GM23338 (cell line): ENCODE results near the gene CD59. TPM values are rescaled to one million over a fixed set of nuclear protein-coding genes. Genes with fewer than 3 reads are reported as not detected.

Experiments
- ATAC-seq: fragments of 200-7000 bp; cut with Tn5 transposase; 3 replicates; pipeline ENCODE4 v1.9.1; 2020
- DNase-seq: peaks from one replicate; pipeline ENCODE4 v3.0.0-alpha.2; 2015; ENCODE audit warnings: low spot score
- H2AFZ ChIP-seq: fragments of 200-600 bp; sonication (generic); 2 replicates; pipeline ENCODE4 v1.8.0; 2016; ENCODE audit warnings: antibody characterized with exemption, mild to moderate bottlenecking, moderate library complexity
- H3F3A ChIP-seq: fragments of 200-600 bp; sonication (generic); replicated peaks from 2 replicates; pipeline ENCODE4 v1.8.0; 2017; ENCODE audit warnings: antibody characterized with exemption, mixed run types, low read depth
- H3K27ac ChIP-seq: fragments of 200-600 bp; sonication (generic); 2 replicates; pipeline ENCODE4 v1.6.1; 2016; ENCODE audit warnings: low read depth
- H3K27me3 ChIP-seq: fragments of 200-600 bp; sonication (generic); 2 replicates; pipeline ENCODE4 v1.8.0; 2016; ENCODE audit warnings: mild to moderate bottlenecking, mixed run types, moderate library complexity; ENCODE audit not compliant: insufficient read depth
- H3K36me3 ChIP-seq: fragments of 200-600 bp; sonication (generic); 2 replicates; pipeline ENCODE4 v1.8.0; 2016; ENCODE audit warnings: mild to moderate bottlenecking; ENCODE audit not compliant: insufficient read depth
- H3K4me1 ChIP-seq: fragments of 200-600 bp; sonication (generic); 2 replicates; pipeline ENCODE4 v1.8.0; 2016; ENCODE audit warnings: mild to moderate bottlenecking, moderate library complexity; ENCODE audit not compliant: insufficient read depth
- H3K4me2 ChIP-seq: fragments of 200-600 bp; sonication (generic); 2 replicates; pipeline ENCODE4 v1.7.1; 2017; ENCODE audit warnings: mixed run types
- H3K4me3 ChIP-seq: fragments of 200-600 bp; sonication (generic); 2 replicates; pipeline ENCODE4 v1.6.1; 2016; ENCODE audit warnings: mixed run types
- H3K79me2 ChIP-seq: fragments of 200-600 bp; sonication (generic); replicated peaks from 2 replicates; pipeline ENCODE4 v1.8.0; 2017; ENCODE audit warnings: mild to moderate bottlenecking; ENCODE audit not compliant: insufficient read depth
- H3K9me2 ChIP-seq: fragments of 200-600 bp; sonication (generic); 2 replicates; pipeline ENCODE4 v1.8.0; 2017; ENCODE audit not compliant: insufficient read depth
- H4K20me1 ChIP-seq: fragments of 200-600 bp; sonication (generic); replicated peaks from 2 replicates; pipeline ENCODE4 v1.8.0; 2017; ENCODE audit warnings: mild to moderate bottlenecking; ENCODE audit not compliant: insufficient read depth
- H3K27ac Mint-ChIP-seq: 2 replicates; pipeline ENCODE4 v1.8.0; 2020; ENCODE audit warnings: inconsistent platforms, mild to moderate bottlenecking, moderate library complexity, mixed read lengths
- H3K27me3 Mint-ChIP-seq: 3 replicates; pipeline ENCODE4 v1.8.0; 2022; ENCODE audit warnings: low read depth, mild to moderate bottlenecking, moderate library complexity, mixed read lengths, inconsistent platforms; ENCODE audit not compliant: insufficient read depth, poor library complexity
- H3K36me3 Mint-ChIP-seq: 3 replicates; pipeline ENCODE4 v1.8.0; 2021; ENCODE audit warnings: low read depth, mild to moderate bottlenecking, inconsistent platforms, moderate library complexity, mixed read lengths
- H3K4me1 Mint-ChIP-seq: 3 replicates; pipeline ENCODE4 v1.8.0; 2020; ENCODE audit warnings: mild to moderate bottlenecking, inconsistent platforms, mixed read lengths
- H3K4me3 Mint-ChIP-seq: 3 replicates; pipeline ENCODE4 v1.8.0; 2021; ENCODE audit warnings: moderate library complexity, mild to moderate bottlenecking, inconsistent platforms, mixed read lengths
- H3K9me3 Mint-ChIP-seq: 3 replicates; pipeline ENCODE4 v1.8.0; 2020; ENCODE audit warnings: moderate library complexity, mild to moderate bottlenecking, inconsistent platforms, mixed read lengths
- EZH2 ChIP-seq: fragments of 200-600 bp; sonication (generic); IDR thresholded peaks from one replicate; pipeline ENCODE4 v1.8.0; 2017; ENCODE audit warnings: antibody characterized with exemption, mild to moderate bottlenecking, low read depth; ENCODE audit not compliant: unreplicated experiment
- EZH2phosphoT487 ChIP-seq: fragments of 200-600 bp; sonication (generic); IDR thresholded peaks from one replicate; pipeline ENCODE4 v1.8.1; 2018; ENCODE audit warnings: antibody characterized with exemption; ENCODE audit not compliant: unreplicated experiment
- JUNB ChIP-seq: IDR thresholded peaks from one replicate; pipeline ENCODE4 v1.6.1; 2016; ENCODE audit warnings: antibody characterized with exemption; ENCODE audit not compliant: unreplicated experiment
- NANOG ChIP-seq: IDR thresholded peaks from 2 replicates; pipeline ENCODE4 v1.6.1; 2016; ENCODE audit warnings: antibody characterized with exemption, borderline replicate concordance
- POLR2AphosphoS5 ChIP-seq: IDR thresholded peaks from 2 replicates; pipeline ENCODE4 v1.6.1; 2016; ENCODE audit warnings: antibody characterized with exemption, low read depth
- STAT1 ChIP-seq: IDR thresholded peaks from one replicate; pipeline ENCODE4 v1.6.1; 2016; ENCODE audit warnings: antibody characterized with exemption; ENCODE audit not compliant: unreplicated experiment
- ZNF331 ChIP-seq: fragments of 250-450 bp; sonication (Bioruptor Pico); IDR thresholded peaks from 2 replicates; pipeline ENCODE4 v1.5.0; 2020; ENCODE audit warnings: low read depth, mild to moderate bottlenecking, moderate library complexity
- polyA plus RNA-seq: library from polyadenylated mRNA; unstranded; fragments of >200 nt; fragmentation: Nextera tagmentation; extraction: Ambion mirVana; gene quantifications from 2 replicates; pipeline ENCODE4 v1.2.1, GENCODE V29; 2016
- total RNA-seq: library from RNA; depleted of rRNA; stranded (reverse); fragments of >200 nt; shearing (Covaris generic); gene quantifications from 2 replicates; pipeline ENCODE4 v1.2.3, GENCODE V29; 2014
- TF ChIP-seq, protein P1 (sequence below), 2 experiments: fragments of 200-600 bp in 1 of 2; sonication (generic) in 1 of 2; conservative IDR thresholded peaks; 2 replicates each; pipeline versions ENCODE4 v1.5.1 to v1.6.1; 2016 to 2017; ENCODE audit warnings: antibody characterized with exemption in 2 of 2, low read depth in 2 of 2, mild to moderate bottlenecking in 2 of 2, moderate library complexity in 1 of 2
- TF ChIP-seq, protein P2 (sequence below): IDR thresholded peaks from one replicate; pipeline ENCODE4 v1.6.1; 2018; ENCODE audit warnings: antibody characterized with exemption; ENCODE audit not compliant: unreplicated experiment
- TF ChIP-seq, protein P3 (sequence below): IDR thresholded peaks from 2 replicates; pipeline ENCODE4 v1.6.1; 2016; ENCODE audit warnings: antibody characterized with exemption

Gene CD59
- total and polyA plus RNA-seq, 2 experiments from 2014 or later, result 41.5 to 86.6 TPM

GRCh38 chr11:33660962-33661361 lies 75.3 kb downstream of the CD59 start:
- no peak overlapping the region for H3K27ac Mint-ChIP-seq

More at GRCh38 chr11:33660962-33661361, 75.3 kb downstream of the CD59 start:
- no peaks in the 10 kb centered on the region for H3K79me2 ChIP-seq
- H2AFZ ChIP-seq, result no peak overlapping the region
- no peak overlapping the region for H3K27ac ChIP-seq
- no peak for DNase-seq
- H3K4me1 Mint-ChIP-seq, result peaks cover 11% of the 10 kb centered on the region
- no peak overlapping the region for H3K4me3 ChIP-seq
- H3K27me3 ChIP-seq, result no peaks in the 10 kb centered on the region
- H3K4me1 ChIP-seq, result peaks cover 11% of the 10 kb centered on the region
- peaks cover 11% of the 10 kb centered on the region; the same call in 2 of the 3 replicates for H3K36me3 Mint-ChIP-seq
- H3F3A ChIP-seq, result no peaks in the 10 kb centered on the region
- H4K20me1 ChIP-seq, result no peaks in the 10 kb centered on the region; the same call in 1 of the 2 replicates
- no peak overlapping the region for H3K4me3 Mint-ChIP-seq
- 0 out of 2 replicates have a peak, but pooled peaks cover 3% of the 10 kb centered on the region for H3K36me3 ChIP-seq
- H3K9me3 Mint-ChIP-seq, result peaks cover 13% of the 10 kb centered on the region
- H3K4me2 ChIP-seq, result no peak overlapping the region
- no peak for ATAC-seq
- TF ChIP-seq EZH2 (no peak), NANOG (no peak), ZNF331 (no peak), STAT1 (no peak), EZH2phosphoT487 (no peak), JUNB (no peak), POLR2AphosphoS5 (no peak)
- TF ChIP-seq, protein P1, sequence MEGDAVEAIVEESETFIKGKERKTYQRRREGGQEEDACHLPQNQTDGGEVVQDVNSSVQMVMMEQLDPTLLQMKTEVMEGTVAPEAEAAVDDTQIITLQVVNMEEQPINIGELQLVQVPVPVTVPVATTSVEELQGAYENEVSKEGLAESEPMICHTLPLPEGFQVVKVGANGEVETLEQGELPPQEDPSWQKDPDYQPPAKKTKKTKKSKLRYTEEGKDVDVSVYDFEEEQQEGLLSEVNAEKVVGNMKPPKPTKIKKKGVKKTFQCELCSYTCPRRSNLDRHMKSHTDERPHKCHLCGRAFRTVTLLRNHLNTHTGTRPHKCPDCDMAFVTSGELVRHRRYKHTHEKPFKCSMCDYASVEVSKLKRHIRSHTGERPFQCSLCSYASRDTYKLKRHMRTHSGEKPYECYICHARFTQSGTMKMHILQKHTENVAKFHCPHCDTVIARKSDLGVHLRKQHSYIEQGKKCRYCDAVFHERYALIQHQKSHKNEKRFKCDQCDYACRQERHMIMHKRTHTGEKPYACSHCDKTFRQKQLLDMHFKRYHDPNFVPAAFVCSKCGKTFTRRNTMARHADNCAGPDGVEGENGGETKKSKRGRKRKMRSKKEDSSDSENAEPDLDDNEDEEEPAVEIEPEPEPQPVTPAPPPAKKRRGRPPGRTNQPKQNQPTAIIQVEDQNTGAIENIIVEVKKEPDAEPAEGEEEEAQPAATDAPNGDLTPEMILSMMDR (conservative IDR thresholded peaks at IDR 0.05; ENCODE audit: low read depth in 2 of 2), result no peak
- TF ChIP-seq, protein P2, sequence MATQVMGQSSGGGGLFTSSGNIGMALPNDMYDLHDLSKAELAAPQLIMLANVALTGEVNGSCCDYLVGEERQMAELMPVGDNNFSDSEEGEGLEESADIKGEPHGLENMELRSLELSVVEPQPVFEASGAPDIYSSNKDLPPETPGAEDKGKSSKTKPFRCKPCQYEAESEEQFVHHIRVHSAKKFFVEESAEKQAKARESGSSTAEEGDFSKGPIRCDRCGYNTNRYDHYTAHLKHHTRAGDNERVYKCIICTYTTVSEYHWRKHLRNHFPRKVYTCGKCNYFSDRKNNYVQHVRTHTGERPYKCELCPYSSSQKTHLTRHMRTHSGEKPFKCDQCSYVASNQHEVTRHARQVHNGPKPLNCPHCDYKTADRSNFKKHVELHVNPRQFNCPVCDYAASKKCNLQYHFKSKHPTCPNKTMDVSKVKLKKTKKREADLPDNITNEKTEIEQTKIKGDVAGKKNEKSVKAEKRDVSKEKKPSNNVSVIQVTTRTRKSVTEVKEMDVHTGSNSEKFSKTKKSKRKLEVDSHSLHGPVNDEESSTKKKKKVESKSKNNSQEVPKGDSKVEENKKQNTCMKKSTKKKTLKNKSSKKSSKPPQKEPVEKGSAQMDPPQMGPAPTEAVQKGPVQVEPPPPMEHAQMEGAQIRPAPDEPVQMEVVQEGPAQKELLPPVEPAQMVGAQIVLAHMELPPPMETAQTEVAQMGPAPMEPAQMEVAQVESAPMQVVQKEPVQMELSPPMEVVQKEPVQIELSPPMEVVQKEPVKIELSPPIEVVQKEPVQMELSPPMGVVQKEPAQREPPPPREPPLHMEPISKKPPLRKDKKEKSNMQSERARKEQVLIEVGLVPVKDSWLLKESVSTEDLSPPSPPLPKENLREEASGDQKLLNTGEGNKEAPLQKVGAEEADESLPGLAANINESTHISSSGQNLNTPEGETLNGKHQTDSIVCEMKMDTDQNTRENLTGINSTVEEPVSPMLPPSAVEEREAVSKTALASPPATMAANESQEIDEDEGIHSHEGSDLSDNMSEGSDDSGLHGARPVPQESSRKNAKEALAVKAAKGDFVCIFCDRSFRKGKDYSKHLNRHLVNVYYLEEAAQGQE, result no peak
- TF ChIP-seq, protein P3, sequence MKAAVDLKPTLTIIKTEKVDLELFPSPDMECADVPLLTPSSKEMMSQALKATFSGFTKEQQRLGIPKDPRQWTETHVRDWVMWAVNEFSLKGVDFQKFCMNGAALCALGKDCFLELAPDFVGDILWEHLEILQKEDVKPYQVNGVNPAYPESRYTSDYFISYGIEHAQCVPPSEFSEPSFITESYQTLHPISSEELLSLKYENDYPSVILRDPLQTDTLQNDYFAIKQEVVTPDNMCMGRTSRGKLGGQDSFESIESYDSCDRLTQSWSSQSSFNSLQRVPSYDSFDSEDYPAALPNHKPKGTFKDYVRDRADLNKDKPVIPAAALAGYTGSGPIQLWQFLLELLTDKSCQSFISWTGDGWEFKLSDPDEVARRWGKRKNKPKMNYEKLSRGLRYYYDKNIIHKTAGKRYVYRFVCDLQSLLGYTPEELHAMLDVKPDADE, result no peak
- peaks cover 1% of the 10 kb centered on the region for H3K27me3 Mint-ChIP-seq
- peaks cover 13% of the 10 kb centered on the region; the same call in 1 of the 2 replicates for H3K9me2 ChIP-seq
